NCI-H524 treated with DMSO at 0.1 percent for 48 hours (cell line): ENCODE measurements around the gene ACSL1.

Experiments used
- DNase-seq: peaks from one replicate; lab custom pipeline; 2025; lab: John Stamatoyannopoulos, UW

ACSL1 gene

GRCh38 chr4:184715526-184715925 lies 110.2 kb downstream of the ACSL1 start:
- no peak for DNase-seq

- no peak for DNase-seq
These were observed 111.9 kb downstream of the ACSL1 start for GRCh38 chr4:184713887-184714286.

GRCh38 chr4:184712322-184712721 lies 113.4 kb downstream of the ACSL1 start:
- no peak for DNase-seq

- DNase-seq, result no peak
These were observed 119.3 kb downstream of the ACSL1 start for GRCh38 chr4:184706453-184706852.

- no peak for DNase-seq
These were observed 120.1 kb downstream of the ACSL1 start for GRCh38 chr4:184705692-184706091.
